Body of pancreas (tissue), 4 donors: ENCODE results near the gene PKP1.

ENCODE experiments used
- POLR2A ChIP-seq, 3 donors: fragments of 450-650 bp; IDR thresholded peaks; one replicate each; pipeline ENCODE4 v1.6.1; 2016; ENCODE audit warnings: antibody characterized with exemption in 3 of 3, mild to moderate bottlenecking in 2 of 3
- TF ChIP-seq, protein P1 (sequence below), 7 experiments: fragments of 450-650 bp in 4 of 7; fragments of 200-600 bp in 3 of 7; sonication (generic) in 3 of 7; IDR thresholded peaks; one replicate each; pipeline ENCODE4 v1.5.1; 2016 to 2019; ENCODE audit warnings: antibody characterized with exemption in 7 of 7

DNA sequence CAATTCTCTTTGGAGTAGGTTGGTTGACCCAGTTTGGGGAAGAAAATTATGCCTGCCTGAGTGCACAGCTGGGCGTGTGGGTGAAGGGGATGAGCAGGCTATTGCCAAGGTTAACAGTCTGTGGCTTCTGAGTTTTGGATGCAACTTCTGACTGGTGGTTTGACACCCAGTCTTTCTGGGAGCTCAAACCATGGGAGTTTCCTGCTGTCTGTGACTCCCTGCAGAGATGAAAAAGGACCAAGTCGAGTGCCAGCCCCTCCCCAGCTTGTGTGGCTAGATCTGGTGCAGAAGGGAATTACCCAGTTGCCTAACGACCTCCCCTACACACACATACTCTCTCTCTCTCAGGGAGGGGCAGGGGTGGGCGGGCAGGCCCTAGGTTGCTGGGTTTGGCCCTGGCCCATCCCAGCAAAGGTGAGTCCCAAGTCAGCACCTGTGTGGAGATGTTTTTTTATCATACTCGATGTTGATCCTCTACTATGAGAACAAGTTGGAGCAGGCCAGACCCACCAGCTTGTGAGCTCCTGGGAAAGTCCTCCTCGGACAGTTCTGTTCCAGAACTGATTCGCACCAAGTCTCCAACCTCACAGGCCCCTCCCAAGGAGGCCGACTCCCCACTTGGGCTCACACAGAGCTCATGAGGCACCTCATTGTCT lies 28.2 kb downstream of the PKP1 start:
- TF ChIP-seq, protein P1, sequence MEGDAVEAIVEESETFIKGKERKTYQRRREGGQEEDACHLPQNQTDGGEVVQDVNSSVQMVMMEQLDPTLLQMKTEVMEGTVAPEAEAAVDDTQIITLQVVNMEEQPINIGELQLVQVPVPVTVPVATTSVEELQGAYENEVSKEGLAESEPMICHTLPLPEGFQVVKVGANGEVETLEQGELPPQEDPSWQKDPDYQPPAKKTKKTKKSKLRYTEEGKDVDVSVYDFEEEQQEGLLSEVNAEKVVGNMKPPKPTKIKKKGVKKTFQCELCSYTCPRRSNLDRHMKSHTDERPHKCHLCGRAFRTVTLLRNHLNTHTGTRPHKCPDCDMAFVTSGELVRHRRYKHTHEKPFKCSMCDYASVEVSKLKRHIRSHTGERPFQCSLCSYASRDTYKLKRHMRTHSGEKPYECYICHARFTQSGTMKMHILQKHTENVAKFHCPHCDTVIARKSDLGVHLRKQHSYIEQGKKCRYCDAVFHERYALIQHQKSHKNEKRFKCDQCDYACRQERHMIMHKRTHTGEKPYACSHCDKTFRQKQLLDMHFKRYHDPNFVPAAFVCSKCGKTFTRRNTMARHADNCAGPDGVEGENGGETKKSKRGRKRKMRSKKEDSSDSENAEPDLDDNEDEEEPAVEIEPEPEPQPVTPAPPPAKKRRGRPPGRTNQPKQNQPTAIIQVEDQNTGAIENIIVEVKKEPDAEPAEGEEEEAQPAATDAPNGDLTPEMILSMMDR (IDR thresholded peaks at IDR 0.05): no peak
- TF ChIP-seq POLR2A (IDR thresholded peaks at IDR 0.05): no peak
